H4 (cell line): Measurements from ENCODE around the gene LCMT2. TPM values are rescaled to one million over a fixed set of nuclear protein-coding genes. Genes with fewer than 3 reads are reported as not detected.

ENCODE experiments used
- DNase-seq: peaks from one replicate; pipeline ENCODE4 v3.0.0-alpha.2; 2015; ENCODE audit warnings: low spot score
- total RNA-seq: library from RNA; depleted of rRNA; stranded (reverse); fragments of >200 nt; shearing (Covaris generic); gene quantifications from 2 replicates; pipeline ENCODE4 v1.2.3, GENCODE V29; 2014; rRNA removed

The LCMT2 gene
- total RNA-seq, 1 experiment from 2014 or later: 13.8 TPM

- DNase-seq: no peak
Measured at GRCh38 chr15:43276563-43277200, 53.7 kb downstream of the LCMT2 start.

- DNase-seq: no peak
Measured at GRCh38 chr15:43275740-43276562, 54.4 kb downstream of the LCMT2 start.

DNA sequence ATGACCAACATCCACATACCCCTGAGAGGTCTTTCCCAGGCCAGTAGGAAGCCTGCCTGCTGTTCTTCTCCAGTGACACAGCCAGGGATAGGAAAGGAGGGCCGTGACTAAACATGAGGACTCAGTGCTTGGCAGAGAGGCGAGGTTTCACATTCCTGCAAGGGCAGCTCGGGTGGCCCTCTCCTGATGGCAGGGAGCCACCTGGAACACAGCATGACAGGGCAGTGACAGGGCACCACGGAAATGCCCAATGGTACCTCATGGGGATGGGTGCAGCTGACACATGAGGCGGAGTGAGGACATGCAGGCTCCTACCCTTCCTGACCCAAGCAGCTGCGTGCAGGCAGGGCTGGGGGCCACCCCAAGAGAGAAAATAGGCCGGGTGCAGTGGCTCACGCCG is 56.2 kb downstream of the LCMT2 start:
- DNase-seq: peak; percentile 49

Other genes with a start within 250 kb of the LCMT2 start
- gene UBR1, start 224.5 kb downstream of the LCMT2 start, total RNA-seq: 14.2 and 14.5 TPM in 2 replicates
- gene TMEM62, start 197.0 kb downstream of the LCMT2 start, total RNA-seq: 17.7 and 18.0 TPM in 2 replicates
- gene CCNDBP1, start 145.2 kb downstream of the LCMT2 start, total RNA-seq: 57.5 and 70.5 TPM in 2 replicates
- 0.04 TPM in 1 of 2 replicates, not detected in the other for gene EPB42, start 109.6 kb downstream of the LCMT2 start, total RNA-seq
- gene TGM5, start 63.6 kb downstream of the LCMT2 start, total RNA-seq: not detected in 2 replicates
- not detected in 2 replicates for gene TGM7, start 28.3 kb downstream of the LCMT2 start, total RNA-seq
- 9.2 and 14.5 TPM in 2 replicates for gene ZSCAN29, start 40.5 kb upstream of the LCMT2 start, total RNA-seq
- gene TUBGCP4, start 40.5 kb upstream of the LCMT2 start, total RNA-seq: 12.4 and 19.0 TPM in 2 replicates
- 32.4 and 32.7 TPM in 2 replicates for gene TP53BP1, start 162.6 kb upstream of the LCMT2 start, total RNA-seq
- gene MAP1A, start 187.0 kb upstream of the LCMT2 start, total RNA-seq: 32.9 and 40.6 TPM in 2 replicates